HEK293 (cell line): ENCODE measurements around the gene SLC12A8.

Source experiments
- CTCF ChIA-PET: fragments of 350-600 bp; formaldehyde crosslinking; extraction: SDS; loops from one replicate; lab custom pipeline; 2021; ENCODE audit warnings: antibody characterized with exemption; lab: Yijun Ruan, JAX
- POLR2A ChIA-PET: fragments of 300-600 bp; formaldehyde crosslinking; extraction: SDS; loops from one replicate; lab custom pipeline; 2020; ENCODE audit warnings: antibody characterized with exemption, inconsistent platforms; lab: Yijun Ruan, JAX
- H3K27ac ChIP-seq: fragments of 200-500 bp; sonication (Bioruptor generic); 2 replicates; pipeline ENCODE4 v1.5.1; 2014; ENCODE audit warnings: low read depth, low read length, control low read depth, inconsistent platforms; ENCODE audit errors: extremely low read depth
- H3K36me3 ChIP-seq, 2 experiments: fragments of 200-500 bp in 1 of 2; sonication (Bioruptor generic) in 1 of 2; 1 replicate in 1 of 2; 2 replicates in 1 of 2; pipeline ENCODE4 v1.5.1; 2014 to 2017; ENCODE audit warnings: inconsistent platforms in 2 of 2, low read length in 2 of 2; ENCODE audit not compliant: control insufficient read depth in 2 of 2, insufficient read depth in 1 of 2
- H3K4me1 ChIP-seq: fragments of 200-500 bp; sonication (Bioruptor generic); 2 replicates; pipeline ENCODE4 v1.5.1; 2014; ENCODE audit warnings: mild to moderate bottlenecking, low read length, inconsistent platforms; ENCODE audit not compliant: control insufficient read depth, insufficient read depth
- H3K4me3 ChIP-seq: 2 replicates; pipeline ENCODE4 v1.5.1; 2011; ENCODE audit warnings: low read depth, mild to moderate bottlenecking, control low read depth, low read length, moderate library complexity
- H3K9me3 ChIP-seq: fragments of 200-500 bp; sonication (Bioruptor generic); 2 replicates; pipeline ENCODE4 v1.5.1; 2014; ENCODE audit warnings: low read depth, low read length, inconsistent platforms; ENCODE audit not compliant: control insufficient read depth, insufficient read depth
- CTCF ChIP-seq: fragments of 450-650 bp; formaldehyde crosslinking; IDR thresholded peaks from 2 replicates; pipeline ENCODE4 v1.5.1; 2016; ENCODE audit warnings: missing biosample characterization, missing genetic modification characterization
- FEZF1 ChIP-seq: fragments of 450-650 bp; formaldehyde crosslinking; IDR thresholded peaks from 2 replicates; pipeline ENCODE4 v1.5.1; 2016; ENCODE audit warnings: missing biosample characterization, missing genetic modification characterization
- GLI2 ChIP-seq: fragments of 450-650 bp; formaldehyde crosslinking; IDR thresholded peaks from 2 replicates; pipeline ENCODE4; 2017; ENCODE audit warnings: missing biosample characterization, missing genetic modification characterization, low read depth, borderline replicate concordance
- IKZF3 ChIP-seq: fragments of 450-650 bp; IDR thresholded peaks from 2 replicates; pipeline ENCODE4 v1.5.0; 2018; ENCODE audit warnings: missing biosample characterization, mild to moderate bottlenecking, missing genetic modification characterization, moderate library complexity
- KLF9 ChIP-seq: fragments of 450-650 bp; formaldehyde crosslinking; IDR thresholded peaks from 2 replicates; pipeline ENCODE4 v1.5.1; 2016; ENCODE audit warnings: missing biosample characterization, missing genetic modification characterization, low read depth
- MYNN ChIP-seq: fragments of 450-650 bp; formaldehyde crosslinking; IDR thresholded peaks from 2 replicates; pipeline ENCODE4 v1.5.1; 2016; ENCODE audit warnings: missing biosample characterization, missing genetic modification characterization, borderline replicate concordance
- RBAK ChIP-seq: fragments of 450-650 bp; formaldehyde crosslinking; IDR thresholded peaks from 2 replicates; pipeline ENCODE4 v1.5.1; 2016; ENCODE audit warnings: missing biosample characterization, missing genetic modification characterization
- SP3 ChIP-seq: fragments of 450-650 bp; formaldehyde crosslinking; IDR thresholded peaks from 2 replicates; pipeline ENCODE4 v1.5.1; 2016; ENCODE audit warnings: missing biosample characterization, missing genetic modification characterization
- ZBTB10 ChIP-seq: fragments of 450-650 bp; formaldehyde crosslinking; IDR thresholded peaks from 2 replicates; pipeline ENCODE4 v1.5.1; 2016; ENCODE audit warnings: missing biosample characterization, missing genetic modification characterization
- ZBTB17 ChIP-seq: fragments of 450-650 bp; formaldehyde crosslinking; IDR thresholded peaks from 2 replicates; pipeline ENCODE4 v1.5.1; 2016; ENCODE audit warnings: missing biosample characterization, missing genetic modification characterization
- ZBTB7A ChIP-seq: fragments of 450-650 bp; formaldehyde crosslinking; IDR thresholded peaks from 2 replicates; pipeline ENCODE4 v1.5.1; 2016; ENCODE audit warnings: low read depth, missing biosample characterization, missing genetic modification characterization
- ZFP37 ChIP-seq: fragments of 450-650 bp; formaldehyde crosslinking; IDR thresholded peaks from 2 replicates; pipeline ENCODE4 v1.5.1; 2016; ENCODE audit warnings: missing biosample characterization, missing genetic modification characterization
- ZFP69B ChIP-seq: fragments of 450-650 bp; formaldehyde crosslinking; IDR thresholded peaks from 2 replicates; pipeline ENCODE4 v1.5.1; 2016; ENCODE audit warnings: missing biosample characterization, missing genetic modification characterization
- ZNF175 ChIP-seq: fragments of 450-650 bp; formaldehyde crosslinking; IDR thresholded peaks from 2 replicates; pipeline ENCODE4 v1.5.1; 2016; ENCODE audit warnings: missing biosample characterization, missing genetic modification characterization
- ZNF239 ChIP-seq: fragments of 450-650 bp; formaldehyde crosslinking; IDR thresholded peaks from 2 replicates; pipeline ENCODE4 v1.5.1; 2016; ENCODE audit warnings: missing biosample characterization, missing genetic modification characterization
- ZNF26 ChIP-seq: fragments of 450-650 bp; formaldehyde crosslinking; IDR thresholded peaks from 2 replicates; pipeline ENCODE4 v1.5.1; 2016; ENCODE audit warnings: missing biosample characterization, missing genetic modification characterization
- ZNF404 ChIP-seq: fragments of 450-650 bp; formaldehyde crosslinking; IDR thresholded peaks from 2 replicates; pipeline ENCODE4 v1.5.1; 2017; ENCODE audit warnings: missing biosample characterization, missing genetic modification characterization
- ZNF473 ChIP-seq: fragments of 450-650 bp; formaldehyde crosslinking; IDR thresholded peaks from 2 replicates; pipeline ENCODE4 v1.5.1; 2017; ENCODE audit warnings: missing biosample characterization, missing genetic modification characterization
- ZNF510 ChIP-seq: fragments of 450-650 bp; formaldehyde crosslinking; IDR thresholded peaks from 2 replicates; pipeline ENCODE4 v1.5.1; 2018; ENCODE audit warnings: mild to moderate bottlenecking, missing genetic modification characterization, missing biosample characterization; ENCODE audit not compliant: insufficient replicate concordance
- ZNF585B ChIP-seq: fragments of 450-650 bp; formaldehyde crosslinking; IDR thresholded peaks from 2 replicates; pipeline ENCODE4 v1.5.1; 2016; ENCODE audit warnings: missing biosample characterization, missing genetic modification characterization
- ZNF629 ChIP-seq: fragments of 450-650 bp; formaldehyde crosslinking; IDR thresholded peaks from 2 replicates; pipeline ENCODE4 v1.5.1; 2017; ENCODE audit warnings: missing biosample characterization, missing genetic modification characterization

The SLC12A8 gene

GRCh38 chr3:125140011-125140817 is 72.3 kb downstream of the SLC12A8 start (continued):
- TF ChIP-seq ZNF26 = no peak
- no peak for TF ChIP-seq ZBTB17 (tag by site-specific recombination)
- TF ChIP-seq ZNF404 = no peak
- no peak for TF ChIP-seq ZFP69B
- TF ChIP-seq ZNF510 = no peak
- TF ChIP-seq RBAK (tag by site-specific recombination) = no peak
- no peak for TF ChIP-seq ZNF175 (tag by site-specific recombination)
- no peak for TF ChIP-seq MYNN
- no peak for TF ChIP-seq IKZF3
- TF ChIP-seq ZNF629 (tag by site-specific recombination) = no peak
- TF ChIP-seq FEZF1 = no peak
- TF ChIP-seq ZNF473 (tag by site-specific recombination) = no peak

- TF ChIP-seq ZFP37 (tag by site-specific recombination) (no peak), CTCF (no peak), ZNF585B (tag by site-specific recombination) (no peak), SP3 (tag by site-specific recombination) (no peak), ZBTB10 (no peak), GLI2 (no peak), ZNF239 (no peak), KLF9 (no peak), ZBTB7A (tag by site-specific recombination) (no peak)
- H3K9me3 ChIP-seq = no peaks in the 10 kb centered on the region
- H3K4me1 ChIP-seq = no peaks in the 10 kb centered on the region
- POLR2A ChIA-PET = no interaction called here
- H3K27ac ChIP-seq = no peak overlapping the region
- no peak overlapping the region for H3K4me3 ChIP-seq
- CTCF ChIA-PET = no interaction called here
- H3K36me3 ChIP-seq = no peaks in the 10 kb centered on the region
These were observed 73.2 kb downstream of the SLC12A8 start for GRCh38 chr3:125139386-125139785.
